Measurements from ENCODE around the gene GAA. TPM values are rescaled to one million over a fixed set of nuclear protein-coding genes. Genes with fewer than 3 reads are reported as not detected.

GAA gene
- total RNA-seq, 1 experiment from 2014 or later, result 131 TPM

- DNase-seq (ENCODE audit: low read depth, low spot score) (no peak), ATAC-seq (no peak)
- Histone ChIP-seq H3K27me3 (ENCODE audit: insufficient read depth, low read length) (no peaks in the 10 kb centered on the region), H3K79me2 (ENCODE audit: insufficient read depth, low read length) (peaks cover 7% of the 10 kb centered on the region; the same call in 1 of the 2 replicates), H3K9ac (ENCODE audit: low read length) (peak overlapping the region; percentile 66), H3K4me1 (ENCODE audit: control insufficient read depth in 1 of 2, insufficient read depth in 2 of 2, low read length in 2 of 2) (peaks cover 27 to 33% of the 10 kb centered on the region in 2 experiments), H3K4me3 (replicated peaks in 1 of 2; ENCODE audit: low read depth in 1 of 2, low read length in 2 of 2) (peak overlapping the region; percentile 71 to 99), H2AFZ (ENCODE audit: low read depth, low read length, poor library complexity, severe bottlenecking) (no peak overlapping the region), H3K4me2 (ENCODE audit: low read length) (peak overlapping the region; percentile 100), H3K27ac (ENCODE audit: low read depth, low read length) (no peak overlapping the region; the same call in 1 of the 2 replicates), H4K20me1 (ENCODE audit: insufficient read depth) (no peaks in the 10 kb centered on the region), H3K9me2 (ENCODE audit: insufficient read depth) (no peaks in the 10 kb centered on the region), H3K9me3 (ENCODE audit: control insufficient read depth in 1 of 2, insufficient read depth in 1 of 2, low read depth in 1 of 2, low read length in 2 of 2) (no peaks in the 10 kb centered on the region), H3K36me3 (ENCODE audit: control insufficient read depth in 1 of 2, insufficient read depth in 2 of 2, low read length in 2 of 2) (peaks cover 0 to 5% of the 10 kb centered on the region in 2 experiments; a peak in 2 of 4 replicates)
- RAD21 ChIA-PET (ENCODE audit: low non-redundant PET in 1 of 2, low total read pairs in 2 of 2, uncharacterized antibody in 2 of 2, unreplicated experiment in 2 of 2), result interaction anchor here in 1 of 2 experiments (0.6 kb wide), 1 partner anchor 883 kb away, joined by 3 read pairs; no protein-coding TSS in a partner anchor
- TF ChIP-seq ZFX (IDR thresholded peaks at IDR 0.05), result no peak
- no peak for TF ChIP-seq ZNF274 (IDR thresholded peaks at IDR 0.05; ENCODE audit: low read depth, low read length)
- TF ChIP-seq, protein P1, sequence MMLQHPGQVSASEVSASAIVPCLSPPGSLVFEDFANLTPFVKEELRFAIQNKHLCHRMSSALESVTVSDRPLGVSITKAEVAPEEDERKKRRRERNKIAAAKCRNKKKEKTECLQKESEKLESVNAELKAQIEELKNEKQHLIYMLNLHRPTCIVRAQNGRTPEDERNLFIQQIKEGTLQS (IDR thresholded peaks at IDR 0.05), result no peak
- no peak for TF ChIP-seq SRF (IDR thresholded peaks at IDR 0.05; ENCODE audit: low read depth)
- TF ChIP-seq ELF1 (IDR thresholded peaks at IDR 0.05; ENCODE audit: borderline replicate concordance, low read depth), result no peak
- TF ChIP-seq ZBTB33 (IDR thresholded peaks at IDR 0.05; ENCODE audit: extremely low read depth, insufficient replicate concordance, low read length), result no peak
- no peak for TF ChIP-seq EZH2phosphoT487 (IDR thresholded peaks at IDR 0.05; ENCODE audit: borderline replicate concordance)
- no peak for TF ChIP-seq POLR2A (IDR thresholded peaks at IDR 0.05; ENCODE audit: borderline replicate concordance, extremely low read depth, insufficient read depth, insufficient read length)
- TF ChIP-seq FOSL1 (IDR thresholded peaks at IDR 0.05; ENCODE audit: low read depth), result no peak
- TF ChIP-seq SIN3A (IDR thresholded peaks at IDR 0.05; ENCODE audit: low read depth), result no peak
- TF ChIP-seq SP1 (IDR thresholded peaks at IDR 0.05; ENCODE audit: low read depth), result no peak
- TF ChIP-seq CBX3 (IDR thresholded peaks at IDR 0.05; ENCODE audit: low read depth), result no peak
- no peak for TF ChIP-seq EZH2 (IDR thresholded peaks at IDR 0.05)
- intact Hi-C loops (cut with micrococcal nuclease), result no loop called here
- POLR2A ChIA-PET, result no interaction called here
- CTCF ChIA-PET, result no interaction called here
- no TSS peak for BruUV-seq (replicated peaks)
Observed at GRCh38 chr17:80102664-80103448, 1.5 kb downstream of the GAA start.

Data from HCT116 (cell line).